NCI-H2171 (cell line): ENCODE measurements around the gene TRIM2.

ENCODE experiments used
- DNase-seq: peaks from one replicate; lab custom pipeline; 2025; lab: John Stamatoyannopoulos, UW

Gene TRIM2

GRCh38 chr4:153248641-153249198, 44.5 kb downstream of the TRIM2 start:
- DNase-seq, result no peak

- peak; percentile 74 for DNase-seq
Observed at GRCh38 chr4:153249199-153250041, 45.2 kb downstream of the TRIM2 start.

GRCh38 chr4:153252122-153252521, 47.9 kb downstream of the TRIM2 start:
- DNase-seq, result no peak

- DNase-seq, result no peak
Observed at GRCh38 chr4:153255233-153255632, 51.0 kb downstream of the TRIM2 start.

- DNase-seq, result peak; percentile 29
Observed at GRCh38 chr4:153257151-153257620, 52.9 kb downstream of the TRIM2 start.

- DNase-seq, result no peak
Observed at GRCh38 chr4:153257991-153258390, 53.7 kb downstream of the TRIM2 start.

- no peak for DNase-seq
Observed at GRCh38 chr4:153258750-153259149, 54.5 kb downstream of the TRIM2 start.

GRCh38 chr4:153259661-153260060, 55.4 kb downstream of the TRIM2 start:
- no peak for DNase-seq

GRCh38 chr4:153260132-153260531, 55.9 kb downstream of the TRIM2 start:
- no peak for DNase-seq

- no peak for DNase-seq
Observed at GRCh38 chr4:153260553-153261300, 56.5 kb downstream of the TRIM2 start.

- no peak for DNase-seq
Observed at GRCh38 chr4:153261461-153261860, 57.2 kb downstream of the TRIM2 start.

- DNase-seq, result no peak
Observed at GRCh38 chr4:153261914-153262313, 57.7 kb downstream of the TRIM2 start.

- no peak for DNase-seq
Observed at GRCh38 chr4:153265306-153266047, 61.2 kb downstream of the TRIM2 start.

- no peak for DNase-seq
Observed at GRCh38 chr4:153266988-153267387, 62.7 kb downstream of the TRIM2 start.

GRCh38 chr4:153267890-153268289, 63.6 kb downstream of the TRIM2 start:
- DNase-seq, result no peak

GRCh38 chr4:153268295-153268694, 64.1 kb downstream of the TRIM2 start:
- no peak for DNase-seq

GRCh38 chr4:153269218-153269990, 65.2 kb downstream of the TRIM2 start:
- no peak for DNase-seq

- no peak for DNase-seq
Observed at GRCh38 chr4:153270361-153270760, 66.1 kb downstream of the TRIM2 start.

- no peak for DNase-seq
Observed at GRCh38 chr4:153271820-153272219, 67.6 kb downstream of the TRIM2 start.

- no peak for DNase-seq
Observed at GRCh38 chr4:153273751-153274150, 69.5 kb downstream of the TRIM2 start.

- no peak for DNase-seq
Observed at GRCh38 chr4:153274967-153275366, 70.7 kb downstream of the TRIM2 start.
